ENCODE measurements around the gene CDC42BPG.
A peak's percentile ranks its signal among the peaks of the same experiment; 100 is the strongest.

Gene CDC42BPG

GRCh38 chr11:64787526-64788320 lies 56.7 kb downstream of the CDC42BPG start:
- peak; percentile 17 for DNase-seq

GRCh38 chr11:64786308-64786707 lies 58.1 kb downstream of the CDC42BPG start:
- DNase-seq = no peak

DNA sequence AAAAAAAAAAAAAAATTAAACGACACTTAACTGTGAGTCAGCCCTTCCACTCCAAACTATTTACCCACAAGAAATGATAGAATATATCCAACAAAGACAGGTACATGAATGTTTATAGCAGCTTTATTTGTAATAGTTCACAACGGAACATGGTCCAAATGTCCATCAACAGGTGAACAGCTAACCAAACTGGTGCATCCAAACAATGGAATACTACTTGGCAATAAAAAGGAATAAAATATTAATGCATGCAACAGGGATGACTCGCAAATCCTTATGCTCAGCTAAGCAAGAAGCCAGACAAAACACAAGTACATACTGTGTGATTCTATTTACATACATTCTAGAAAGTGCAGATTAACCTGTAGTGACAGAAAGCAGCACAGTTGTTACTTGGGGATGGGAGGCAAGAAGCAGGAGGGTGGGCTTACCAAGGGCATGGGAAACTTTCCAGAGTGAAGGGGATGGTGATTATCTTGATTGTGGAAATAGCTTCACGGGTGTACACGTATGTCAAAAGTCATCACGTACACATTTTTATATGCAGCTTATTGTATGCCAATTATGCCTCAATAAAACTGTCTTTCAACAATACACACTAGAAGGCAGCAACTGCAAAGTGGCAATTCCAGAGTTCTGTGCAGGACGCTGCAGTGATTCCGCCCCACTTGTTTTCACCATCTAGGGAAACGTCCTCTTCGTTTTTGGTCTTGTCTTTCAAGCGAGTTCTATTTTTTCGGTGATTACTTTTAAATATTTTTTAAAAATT lies 59.5 kb downstream of the CDC42BPG start:
- DNase-seq = no peak

GRCh38 chr11:64778473-64779298 lies 65.8 kb downstream of the CDC42BPG start, which contains the start of gene SF1:
TSS of gene SF1 (minus strand) at chr11:64778542. CDS start at chr11:64778392, 150 bp downstream.
- peak; percentile 100 for DNase-seq

GRCh38 chr11:64778223-64778472 lies 66.3 kb downstream of the CDC42BPG start:
- DNase-seq = no peak

DNA sequence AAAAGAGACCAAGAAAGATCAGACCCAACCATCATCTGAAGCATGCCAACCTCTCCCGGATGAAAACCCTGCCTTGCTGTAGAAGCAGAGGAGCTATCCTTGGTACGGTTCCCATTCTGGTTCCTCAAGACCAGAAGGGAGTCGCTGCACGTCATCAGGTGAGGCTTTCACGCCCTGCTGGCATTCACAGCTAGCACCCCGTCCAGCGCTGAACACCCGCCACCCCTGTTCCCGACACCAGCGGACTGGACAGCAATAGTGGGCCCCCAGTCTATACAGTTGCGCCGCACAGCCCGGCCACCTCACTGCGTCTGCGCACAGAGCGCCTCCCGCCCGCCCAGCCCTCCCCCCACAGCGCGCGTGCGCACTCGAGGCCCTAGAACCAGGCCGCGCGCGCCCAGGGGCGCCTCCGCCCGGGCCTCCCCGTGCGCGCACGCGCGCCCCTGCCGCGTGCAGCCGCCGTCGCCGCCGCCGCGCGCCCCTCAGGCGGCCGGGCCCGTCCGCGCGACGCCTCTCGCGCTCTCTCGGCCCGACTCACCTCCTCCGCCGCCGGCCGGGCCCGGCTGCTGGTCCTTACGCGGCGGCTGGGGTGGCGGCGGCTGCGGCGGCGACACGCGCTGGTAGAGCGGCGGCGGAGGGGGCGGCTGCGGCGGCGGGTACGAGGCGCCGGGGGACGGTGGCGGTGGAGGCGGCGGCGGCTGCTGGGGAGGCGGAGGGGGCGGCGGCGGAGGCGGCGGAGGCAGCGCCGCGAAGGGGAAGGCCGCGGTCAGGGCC lies 66.8 kb downstream of the CDC42BPG start:
- DNase-seq = peak; percentile 69

GRCh38 chr11:64776875-64777274 lies 67.6 kb downstream of the CDC42BPG start:
- no peak for DNase-seq

DNA sequence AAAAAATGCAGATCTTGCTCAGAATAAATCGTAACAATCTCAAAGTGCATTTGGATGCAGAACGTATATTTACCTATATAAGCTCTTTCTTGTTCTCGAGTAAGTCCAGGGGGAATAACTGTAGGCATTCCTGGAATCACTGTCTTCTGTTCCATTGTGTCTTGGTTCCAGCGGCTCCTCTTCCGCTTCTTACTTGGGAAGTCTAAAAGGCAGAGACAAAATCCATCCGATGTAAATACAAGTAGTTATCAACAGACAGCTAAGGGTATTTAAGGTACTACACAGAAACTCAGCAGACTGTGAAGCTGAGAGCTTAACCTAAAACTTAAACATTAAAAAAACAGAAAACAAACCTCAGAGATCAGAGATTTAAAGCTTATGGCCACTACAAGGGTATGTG lies 68.0 kb downstream of the CDC42BPG start:
- DNase-seq = no peak

- DNase-seq = no peak
Observed at GRCh38 chr11:64774144-64774543, 70.3 kb downstream of the CDC42BPG start.
